Osteoblast (primary cell): ENCODE results near the gene JMJD1C. TPM values are rescaled to one million over a fixed set of nuclear protein-coding genes. Genes with fewer than 3 reads are reported as not detected.
A peak's percentile ranks its signal among the peaks of the same experiment; 100 is the strongest.

Experiments used
- DNase-seq: peaks from one replicate; pipeline ENCODE4 v3.0.0; 2011; ENCODE audit warnings: low spot score, mixed read lengths; ENCODE audit not compliant: insufficient read length; ENCODE audit errors: missing footprints
- H2AFZ ChIP-seq: 2 replicates; pipeline ENCODE4 v1.6.0; 2011; ENCODE audit warnings: mild to moderate bottlenecking, low read length
- H3K27ac ChIP-seq: 2 replicates; pipeline ENCODE4 v1.5.1; 2011; ENCODE audit warnings: mild to moderate bottlenecking, low read depth, low read length, moderate library complexity
- H3K27me3 ChIP-seq: 2 replicates; pipeline ENCODE4 v1.6.0; 2012; ENCODE audit warnings: mild to moderate bottlenecking, control low read depth, inconsistent platforms, low read length, moderate library complexity; ENCODE audit not compliant: insufficient read depth
- H3K36me3 ChIP-seq: 2 replicates; pipeline ENCODE4 v1.5.1; 2011; ENCODE audit warnings: mild to moderate bottlenecking, low read length, control low read depth, moderate library complexity; ENCODE audit not compliant: insufficient read depth
- H3K4me1 ChIP-seq: 2 replicates; pipeline ENCODE4 v1.5.1; 2011; ENCODE audit warnings: mild to moderate bottlenecking, low read length, control low read depth, moderate library complexity; ENCODE audit not compliant: insufficient read depth
- H3K4me2 ChIP-seq: 2 replicates; pipeline ENCODE4 v1.6.0; 2011; ENCODE audit warnings: mild to moderate bottlenecking, low read length; ENCODE audit not compliant: insufficient read depth
- H3K4me3 ChIP-seq: fragments of 200-600 bp; sonication (generic); 3 replicates; pipeline ENCODE4 v1.5.1; 2012; ENCODE audit warnings: mild to moderate bottlenecking, low read length, inconsistent platforms; ENCODE audit not compliant: insufficient read depth
- H3K79me2 ChIP-seq: 2 replicates; pipeline ENCODE4 v1.6.0; 2012; ENCODE audit warnings: mild to moderate bottlenecking, low read length, control low read depth, inconsistent platforms; ENCODE audit not compliant: insufficient read depth
- H3K9me3 ChIP-seq: 2 replicates; pipeline ENCODE4 v1.5.1; 2011; ENCODE audit warnings: low read depth, low read length, control low read depth
- H4K20me1 ChIP-seq: 2 replicates; pipeline ENCODE4 v1.6.0; 2012; ENCODE audit warnings: mild to moderate bottlenecking, low read length, control low read depth; ENCODE audit not compliant: insufficient read depth
- total RNA-seq: library from RNA; depleted of rRNA; stranded (reverse); fragments of >200 nt; gene quantifications from 2 replicates; pipeline ENCODE4 v1.2.3, GENCODE V29; 2012
- TF ChIP-seq, protein P1 (sequence below): IDR thresholded peaks from 2 replicates; pipeline ENCODE4 v1.5.1; 2011; ENCODE audit warnings: mild to moderate bottlenecking, low read depth, low read length, moderate library complexity; ENCODE audit errors: extremely low read depth

The JMJD1C gene
- total RNA-seq, 1 donor: 92.6 TPM

- Histone ChIP-seq H3K4me2 (no peak overlapping the region), H3K4me1 (peaks cover 17% of the 10 kb centered on the region), H3K79me2 (peaks cover 98% of the 10 kb centered on the region), H2AFZ (no peak overlapping the region), H4K20me1 (peaks cover 47% of the 10 kb centered on the region), H3K9me3 (no peaks in the 10 kb centered on the region), H3K4me3 (no peak overlapping the region), H3K36me3 (peaks cover 7% of the 10 kb centered on the region), H3K27me3 (no peaks in the 10 kb centered on the region), H3K27ac (no peak overlapping the region)
- no peak for DNase-seq
- TF ChIP-seq, protein P1, sequence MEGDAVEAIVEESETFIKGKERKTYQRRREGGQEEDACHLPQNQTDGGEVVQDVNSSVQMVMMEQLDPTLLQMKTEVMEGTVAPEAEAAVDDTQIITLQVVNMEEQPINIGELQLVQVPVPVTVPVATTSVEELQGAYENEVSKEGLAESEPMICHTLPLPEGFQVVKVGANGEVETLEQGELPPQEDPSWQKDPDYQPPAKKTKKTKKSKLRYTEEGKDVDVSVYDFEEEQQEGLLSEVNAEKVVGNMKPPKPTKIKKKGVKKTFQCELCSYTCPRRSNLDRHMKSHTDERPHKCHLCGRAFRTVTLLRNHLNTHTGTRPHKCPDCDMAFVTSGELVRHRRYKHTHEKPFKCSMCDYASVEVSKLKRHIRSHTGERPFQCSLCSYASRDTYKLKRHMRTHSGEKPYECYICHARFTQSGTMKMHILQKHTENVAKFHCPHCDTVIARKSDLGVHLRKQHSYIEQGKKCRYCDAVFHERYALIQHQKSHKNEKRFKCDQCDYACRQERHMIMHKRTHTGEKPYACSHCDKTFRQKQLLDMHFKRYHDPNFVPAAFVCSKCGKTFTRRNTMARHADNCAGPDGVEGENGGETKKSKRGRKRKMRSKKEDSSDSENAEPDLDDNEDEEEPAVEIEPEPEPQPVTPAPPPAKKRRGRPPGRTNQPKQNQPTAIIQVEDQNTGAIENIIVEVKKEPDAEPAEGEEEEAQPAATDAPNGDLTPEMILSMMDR: no peak
Observed at GRCh38 chr10:63140077-63140476, 325.7 kb downstream of the JMJD1C start.

- Histone ChIP-seq H3K27ac (peak overlapping the region; percentile 51), H3K27me3 (no peaks in the 10 kb centered on the region), H2AFZ (no peak overlapping the region), H3K79me2 (peaks cover 90% of the 10 kb centered on the region), H3K36me3 (peaks cover 7% of the 10 kb centered on the region), H3K9me3 (no peaks in the 10 kb centered on the region), H4K20me1 (peaks cover 52% of the 10 kb centered on the region), H3K4me2 (no peak overlapping the region), H3K4me1 (peaks cover 28% of the 10 kb centered on the region), H3K4me3 (no peak overlapping the region)
- TF ChIP-seq, protein P1: no peak
- DNase-seq: peak; percentile 37
Observed at GRCh38 chr10:63137306-63137705, 328.5 kb downstream of the JMJD1C start.

- H3K4me2 ChIP-seq: peak overlapping the region; percentile 95
- no peaks in the 10 kb centered on the region for H3K27me3 ChIP-seq
- peak overlapping the region; percentile 100 for H3K4me3 ChIP-seq
- H3K79me2 ChIP-seq: peaks cover 56% of the 10 kb centered on the region
- H3K27ac ChIP-seq: peak overlapping the region; percentile 98
- DNase-seq: peak; percentile 66
- H3K9me3 ChIP-seq: no peaks in the 10 kb centered on the region
- H3K36me3 ChIP-seq: peaks cover 4% of the 10 kb centered on the region
- TF ChIP-seq, protein P1: no peak
- peaks cover 33% of the 10 kb centered on the region for H4K20me1 ChIP-seq
- peaks cover 28% of the 10 kb centered on the region for H3K4me1 ChIP-seq
- H2AFZ ChIP-seq: peak overlapping the region; percentile 83
Observed at GRCh38 chr10:63133821-63134557, 331.8 kb downstream of the JMJD1C start.

DNA sequence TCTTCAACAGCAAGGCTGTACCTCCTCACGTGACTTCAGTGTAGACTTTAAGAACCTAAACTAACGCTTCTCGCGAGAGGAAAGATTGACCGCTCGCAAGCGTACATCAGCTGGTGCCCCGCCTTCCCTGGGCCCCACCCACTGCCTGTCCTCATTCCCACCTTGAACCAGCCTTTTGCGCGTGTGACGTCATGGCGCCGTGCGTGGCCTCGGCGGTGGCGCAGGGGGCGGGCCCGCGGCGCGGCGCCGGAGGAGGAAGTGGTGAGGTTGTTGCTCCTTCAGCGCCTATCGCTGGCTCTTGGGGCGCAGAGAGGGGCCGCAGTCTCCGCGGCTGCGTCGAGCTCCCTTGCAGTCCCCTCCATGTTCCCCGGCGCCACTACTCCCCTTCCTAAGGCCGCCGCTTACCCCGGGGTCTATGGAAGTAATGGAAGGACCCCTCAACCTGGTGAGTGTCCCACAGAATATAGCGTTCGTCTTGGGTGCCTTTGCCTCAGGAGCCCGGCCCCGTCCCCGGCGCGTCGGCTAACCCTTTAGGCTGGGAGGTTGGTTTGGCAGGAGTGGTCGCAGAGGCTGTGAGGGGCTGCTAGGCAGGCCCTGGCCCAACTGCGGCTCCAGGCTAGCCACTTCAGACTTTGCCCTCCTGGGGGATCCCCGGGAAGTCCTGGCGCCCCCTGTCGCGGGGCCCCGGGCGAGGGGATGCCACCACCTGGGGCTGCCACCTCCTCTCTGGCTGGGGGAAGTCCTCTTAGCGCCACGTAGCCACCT, 332.5 kb downstream of the JMJD1C start, which contains the start of gene NRBF2:
NRBF2 (plus strand) TSS at position 273 of the 765 bp plus-strand sequence; CDS start at position 416, 143 bp downstream.
- Histone ChIP-seq H3K36me3 (peaks cover 3% of the 10 kb centered on the region), H3K4me2 (peak within 1 kb of the TSS; percentile 95), H3K27ac (peak within 1 kb of the TSS; percentile 98), H3K9me3 (no peaks in the 10 kb centered on the region), H3K4me1 (peaks cover 28% of the 10 kb centered on the region), H3K4me3 (peak within 1 kb of the TSS; percentile 100), H3K79me2 (peaks cover 50% of the 10 kb centered on the region), H2AFZ (peak within 1 kb of the TSS; percentile 87), H3K27me3 (no peaks in the 10 kb centered on the region), H4K20me1 (peaks cover 30% of the 10 kb centered on the region)
- TF ChIP-seq, protein P1: peak; percentile 26
- DNase-seq: peak; percentile 97
